Measurements from ENCODE around the gene GPR82.

GPR82 gene

DNA sequence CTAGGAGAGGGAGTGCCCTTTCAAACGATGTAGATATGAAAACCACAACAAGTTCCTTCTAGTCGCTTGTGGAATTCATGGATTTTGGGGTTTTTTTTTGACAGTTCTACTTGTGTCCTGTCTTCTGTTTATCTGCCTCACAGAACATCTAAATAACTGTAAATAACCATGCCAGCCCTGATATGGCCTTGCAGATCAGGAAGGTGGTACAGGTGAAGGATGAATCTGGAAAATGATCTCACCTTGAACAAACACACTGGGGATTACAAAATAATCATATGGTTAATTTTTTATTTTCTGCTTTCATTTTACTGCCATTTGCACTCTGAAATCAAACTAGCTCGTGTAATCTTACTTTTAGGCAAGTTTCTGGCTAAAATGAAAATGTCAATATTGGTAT, 37.2 kb downstream of the GPR82 start:
- peaks cover 2% of the 10 kb centered on the region for H3K9me3 Mint-ChIP-seq
- TF ChIP-seq CTCF (IDR thresholded peaks at IDR 0.05; ENCODE audit: unreplicated experiment in 3 of 3), result no peak
- H3K36me3 Mint-ChIP-seq (ENCODE audit: low read depth), result no peaks in the 10 kb centered on the region
- no peak overlapping the region for H3K27ac Mint-ChIP-seq
- no peaks in the 10 kb centered on the region for H3K4me1 Mint-ChIP-seq
- no peaks in the 10 kb centered on the region for H3K27me3 Mint-ChIP-seq (ENCODE audit: low read depth)
- no peak overlapping the region for H3K4me3 Mint-ChIP-seq

DNA sequence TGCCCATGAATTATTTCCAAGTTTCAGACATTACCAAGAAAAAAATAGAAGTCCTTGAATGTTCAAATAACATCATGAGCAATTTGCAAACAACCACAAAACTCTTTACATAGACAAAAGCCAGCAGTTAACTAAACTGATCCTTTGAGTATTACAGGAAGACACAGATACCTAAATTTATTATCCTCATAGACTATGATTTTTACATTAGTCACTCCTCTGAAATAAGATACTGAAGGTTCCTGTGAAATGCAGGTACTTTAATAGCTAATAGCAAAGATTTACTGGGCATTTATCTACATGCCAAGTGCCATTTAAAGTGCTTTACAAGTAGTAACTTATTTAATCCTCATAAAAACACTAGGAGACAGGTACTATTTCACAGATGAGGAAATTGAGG, 37.7 kb downstream of the GPR82 start:
- no peaks in the 10 kb centered on the region for H3K4me1 Mint-ChIP-seq
- H3K27me3 Mint-ChIP-seq (ENCODE audit: low read depth), result no peaks in the 10 kb centered on the region
- no peaks in the 10 kb centered on the region for H3K36me3 Mint-ChIP-seq (ENCODE audit: low read depth)
- no peak for TF ChIP-seq CTCF (IDR thresholded peaks at IDR 0.05; ENCODE audit: unreplicated experiment in 3 of 3)
- peaks cover 2% of the 10 kb centered on the region for H3K9me3 Mint-ChIP-seq
- no peak overlapping the region for H3K4me3 Mint-ChIP-seq
- H3K27ac Mint-ChIP-seq, result no peak overlapping the region

DNA sequence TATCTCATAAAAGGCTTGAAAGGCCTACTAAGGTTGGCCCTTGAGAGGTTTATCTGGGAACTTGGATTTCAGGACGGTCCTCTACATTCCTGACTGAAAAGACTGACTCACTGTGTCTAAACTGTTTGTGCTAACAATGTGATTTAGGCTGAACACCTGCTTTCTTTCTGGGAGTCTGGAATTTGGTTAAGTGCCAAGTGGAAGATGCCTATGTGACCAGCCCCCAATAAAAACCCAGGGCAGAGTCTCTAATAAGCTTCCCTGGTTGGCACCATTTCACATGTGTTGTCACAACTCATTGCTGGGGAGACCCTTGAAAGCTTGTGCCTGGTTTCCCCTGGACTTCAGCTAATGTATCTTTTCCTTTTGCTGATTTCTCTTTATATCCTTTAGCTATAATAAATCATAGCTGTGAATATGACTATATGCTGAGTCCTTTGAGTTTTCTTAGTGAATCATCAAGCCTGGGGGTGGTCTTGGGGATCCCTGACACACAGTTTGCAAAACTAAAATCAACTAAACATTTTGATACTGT, 55.1 kb downstream of the GPR82 start:
- Mint-ChIP-seq H3K27me3 (ENCODE audit: low read depth) (no peaks in the 10 kb centered on the region), H3K9me3 (peaks cover 3% of the 10 kb centered on the region), H3K4me1 (peaks cover 14% of the 10 kb centered on the region), H3K36me3 (ENCODE audit: low read depth) (peaks cover 7% of the 10 kb centered on the region), H3K27ac (peak overlapping the region in 2 of 3 experiments; percentile 60 to 78), H3K4me3 (no peak overlapping the region)
- no peak for TF ChIP-seq CTCF (IDR thresholded peaks at IDR 0.05; ENCODE audit: unreplicated experiment in 3 of 3)
